Keratinocyte (primary cell): ENCODE results near the gene TGFBI.

Experiments
- CTCF ChIP-seq, 3 experiments: IDR thresholded peaks in 1 of 3; conservative IDR thresholded peaks in 1 of 3; optimal IDR thresholded peaks in 1 of 3; 2 replicates in 2 of 3; 3 replicates in 1 of 3; pipeline versions ENCODE3 to v1.5.1; 2011; ENCODE audit warnings: low read length in 3 of 3, mild to moderate bottlenecking in 3 of 3, moderate library complexity in 2 of 3, control low read depth in 1 of 3, inconsistent platforms in 1 of 3; ENCODE audit not compliant: insufficient read depth in 2 of 3; ENCODE audit errors: extremely low read depth in 1 of 3
- EZH2 ChIP-seq: IDR thresholded peaks from one replicate; pipeline ENCODE4 v1.6.1; 2012; ENCODE audit warnings: inconsistent platforms, mild to moderate bottlenecking, low read length, moderate library complexity

DNA sequence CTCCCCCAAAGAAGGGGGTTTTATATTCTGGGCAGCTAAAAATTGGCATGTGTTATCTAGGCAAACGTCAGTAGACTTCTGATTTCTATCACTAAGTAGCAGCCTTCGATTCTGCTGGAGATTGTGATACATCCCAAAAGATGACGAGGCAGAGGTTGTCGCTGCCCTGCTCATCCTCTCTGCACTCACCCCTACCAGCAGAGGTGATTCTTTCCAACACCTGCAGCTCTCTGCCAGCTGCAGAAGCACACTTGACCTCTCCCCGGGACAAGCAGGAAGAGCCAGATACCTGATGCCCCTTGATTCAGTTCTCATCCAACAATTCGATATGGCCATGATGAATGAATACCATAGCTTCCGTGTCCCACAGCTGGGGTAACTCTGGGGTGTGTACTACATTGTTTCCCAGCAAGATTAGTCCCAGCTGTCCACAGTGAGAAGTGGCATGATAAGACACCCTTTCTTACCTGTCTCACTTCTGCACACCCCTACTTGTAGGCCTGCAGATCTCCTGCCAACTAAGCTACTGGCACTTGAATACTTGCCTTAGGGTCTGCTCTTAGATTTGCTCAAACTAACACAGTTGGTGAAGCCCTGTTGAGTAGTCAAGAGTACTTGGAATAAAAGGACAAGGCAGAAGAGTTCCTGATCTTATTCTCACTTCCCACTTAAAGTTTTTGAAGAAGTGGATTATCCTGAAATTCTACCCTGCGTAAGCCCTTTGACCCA is 66.3 kb downstream of the TGFBI start:
- TF ChIP-seq CTCF (optimal IDR thresholded peaks at IDR 0.05 in 1 of 3, IDR thresholded peaks at IDR 0.05 in 1 of 3, conservative IDR thresholded peaks at IDR 0.05 in 1 of 3; ENCODE audit: extremely low read depth in 1 of 3, insufficient read depth in 2 of 3, low read length in 3 of 3) (no peak), EZH2 (no peak)
